Fibroblast of skin of back (primary cell): ENCODE results near the gene CAPN12.

Experiments
- DNase-seq: peaks from one replicate; pipeline ENCODE4 v3.0.0-alpha.2; 2013

Gene CAPN12

GRCh38 chr19:38709671-38710415 is 34.4 kb downstream of the CAPN12 start:
- no peak for DNase-seq

GRCh38 chr19:38709119-38709518 is 35.2 kb downstream of the CAPN12 start:
- no peak for DNase-seq

GRCh38 chr19:38708413-38709024 is 35.8 kb downstream of the CAPN12 start:
- no peak for DNase-seq

- DNase-seq, result no peak
Measured at GRCh38 chr19:38707512-38708114, 36.7 kb downstream of the CAPN12 start.

- DNase-seq, result no peak
Measured at GRCh38 chr19:38706792-38707511, 37.3 kb downstream of the CAPN12 start.

GRCh38 chr19:38705197-38706019 is 38.9 kb downstream of the CAPN12 start:
- DNase-seq, result no peak

- DNase-seq, result no peak
Measured at GRCh38 chr19:38704488-38705026, 39.7 kb downstream of the CAPN12 start.

- no peak for DNase-seq
Measured at GRCh38 chr19:38703509-38703908, 40.8 kb downstream of the CAPN12 start.

- DNase-seq, result no peak
Measured at GRCh38 chr19:38702278-38702677, 42.0 kb downstream of the CAPN12 start.

- no peak for DNase-seq
Measured at GRCh38 chr19:38701455-38702063, 42.7 kb downstream of the CAPN12 start.

GRCh38 chr19:38700902-38701454 is 43.3 kb downstream of the CAPN12 start:
- no peak for DNase-seq

- no peak for DNase-seq
Measured at GRCh38 chr19:38700350-38700901, 43.8 kb downstream of the CAPN12 start.

GRCh38 chr19:38699647-38700349 is 44.5 kb downstream of the CAPN12 start:
- no peak for DNase-seq

GRCh38 chr19:38699027-38699346 is 45.3 kb downstream of the CAPN12 start:
- no peak for DNase-seq

GRCh38 chr19:38698225-38699026 is 45.8 kb downstream of the CAPN12 start:
- no peak for DNase-seq

GRCh38 chr19:38697641-38698071 is 46.6 kb downstream of the CAPN12 start:
- no peak for DNase-seq

GRCh38 chr19:38697197-38697596 is 47.1 kb downstream of the CAPN12 start:
- DNase-seq, result no peak

GRCh38 chr19:38696729-38697055 is 47.6 kb downstream of the CAPN12 start:
- DNase-seq, result no peak

- DNase-seq, result no peak
Measured at GRCh38 chr19:38695832-38696728, 48.2 kb downstream of the CAPN12 start.
